Fibroblast of lung (primary cell): ENCODE data around the gene TCP10L. TPM values are rescaled to one million over a fixed set of nuclear protein-coding genes. Genes with fewer than 3 reads are reported as not detected.
A peak's percentile ranks its signal among the peaks of the same experiment; 100 is the strongest.

Experiments used
- DNase-seq, 2 donors: peaks; one replicate each; pipeline versions ENCODE4 v3.0.0 to v3.0.0-alpha.2; 2010; ENCODE audit warnings: low read depth in 2 of 2
- H2AFZ ChIP-seq: 2 replicates; pipeline ENCODE4 v1.5.1; 2012; ENCODE audit warnings: low read length, control low read depth, inconsistent platforms
- H3K27ac ChIP-seq: 2 replicates; pipeline ENCODE4 v1.5.1; 2011; ENCODE audit warnings: low read length, control low read depth; ENCODE audit not compliant: insufficient read depth
- H3K27me3 ChIP-seq: 2 replicates; pipeline ENCODE4 v1.5.1; 2011; ENCODE audit warnings: mild to moderate bottlenecking, low read length; ENCODE audit not compliant: control insufficient read depth, insufficient read depth
- H3K36me3 ChIP-seq: 2 replicates; pipeline ENCODE4 v1.5.1; 2011; ENCODE audit warnings: low read length; ENCODE audit not compliant: control insufficient read depth, insufficient read depth
- H3K4me1 ChIP-seq: 2 replicates; pipeline ENCODE4 v1.5.1; 2011; ENCODE audit warnings: low read length; ENCODE audit not compliant: control insufficient read depth, insufficient read depth; ENCODE audit errors: extremely low read depth
- H3K4me2 ChIP-seq: 2 replicates; pipeline ENCODE4 v1.5.1; 2011; ENCODE audit warnings: low read length, control low read depth; ENCODE audit not compliant: insufficient read depth; ENCODE audit errors: extremely low read depth
- H3K4me3 ChIP-seq, 4 experiments: fragments of 200-600 bp in 1 of 4; sonication (generic) in 1 of 4; replicated peaks in 1 of 4; 2 replicates each; pipeline ENCODE4 v1.5.1; 2011 to 2016; ENCODE audit warnings: low read length in 4 of 4, low read depth in 3 of 4, mild to moderate bottlenecking in 3 of 4, control low read depth in 2 of 4, inconsistent platforms in 1 of 4, mixed read lengths in 1 of 4; ENCODE audit not compliant: insufficient read depth in 1 of 4; ENCODE audit errors: control extremely low read depth in 1 of 4
- H3K79me2 ChIP-seq: 2 replicates; pipeline ENCODE4 v1.5.1; 2012; ENCODE audit warnings: mild to moderate bottlenecking, low read length, inconsistent platforms; ENCODE audit not compliant: control insufficient read depth, insufficient read depth
- H3K9ac ChIP-seq: 2 replicates; pipeline ENCODE4 v1.5.1; 2011; ENCODE audit warnings: mild to moderate bottlenecking, low read length, control low read depth; ENCODE audit not compliant: insufficient read depth
- H3K9me3 ChIP-seq: 2 replicates; pipeline ENCODE4 v1.5.1; 2012; ENCODE audit warnings: low read depth, low read length; ENCODE audit not compliant: control insufficient read depth, insufficient read depth
- H4K20me1 ChIP-seq: 2 replicates; pipeline ENCODE4 v1.5.1; 2011; ENCODE audit warnings: low read length; ENCODE audit not compliant: control insufficient read depth, insufficient read depth; ENCODE audit errors: extremely low read depth
- EZH2 ChIP-seq: IDR thresholded peaks from 2 replicates; pipeline ENCODE4 v1.5.1; 2012; ENCODE audit warnings: low read length, control low read depth, mild to moderate bottlenecking; ENCODE audit errors: missing control alignments
- polyA plus RNA-seq, 2 donors: library from polyadenylated mRNA; depleted of rRNA in 1 of 2; stranded (reverse) in 1 of 2; unstranded in 1 of 2; fragments of >200 nt; gene quantifications; 2 replicates each; pipeline ENCODE4 v1.2.1, GENCODE V29; 2011 to 2012; ENCODE audit warnings: missing spikeins in 1 of 2
- total RNA-seq: library from RNA; depleted of rRNA; stranded (reverse); fragments of >200 nt; gene quantifications from 2 replicates; pipeline ENCODE4 v1.2.1, GENCODE V29; 2014
- TF ChIP-seq, protein P1 (sequence below), 2 donors: IDR thresholded peaks in 1 of 2; conservative IDR thresholded peaks in 1 of 2; 1 replicate in 1 of 2; 2 replicates in 1 of 2; pipeline ENCODE4 v1.5.1; 2011 to 2012; ENCODE audit warnings: low read length in 2 of 2, control low read depth in 1 of 2, inconsistent platforms in 1 of 2, low read depth in 1 of 2, mild to moderate bottlenecking in 1 of 2

The TCP10L gene
- total and polyA plus RNA-seq, 2 donors (not counting 1 experiment from before 2014, with no cell fraction given): 0.24 to 0.83 TPM

DNA sequence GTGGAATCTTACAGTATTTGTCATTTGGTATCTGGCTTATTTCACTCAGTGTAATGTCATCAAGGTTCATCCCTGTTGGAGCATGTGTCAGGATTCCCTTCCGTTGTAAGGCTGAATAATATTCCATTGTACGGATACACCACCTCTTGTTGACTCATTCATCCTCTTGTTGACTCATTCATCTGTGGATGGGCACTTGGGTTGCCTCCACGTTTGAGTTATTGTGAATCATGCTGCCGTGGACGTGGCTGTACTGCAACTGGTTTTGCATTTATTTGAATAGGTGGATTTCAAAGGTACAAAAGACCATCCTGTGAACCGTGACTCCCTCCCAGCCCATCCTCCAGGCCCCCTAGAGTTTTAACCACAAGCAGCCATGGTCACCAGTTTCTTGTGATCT, 11.9 kb upstream of the TCP10L start:
- no peaks in the 10 kb centered on the region for H3K79me2 ChIP-seq
- peaks cover 2% of the 10 kb centered on the region for H3K4me1 ChIP-seq
- no peaks in the 10 kb centered on the region for H3K9me3 ChIP-seq
- H3K4me3 ChIP-seq: no peak overlapping the region
- H3K27me3 ChIP-seq: no peaks in the 10 kb centered on the region
- no peak for TF ChIP-seq EZH2
- TF ChIP-seq, protein P1, sequence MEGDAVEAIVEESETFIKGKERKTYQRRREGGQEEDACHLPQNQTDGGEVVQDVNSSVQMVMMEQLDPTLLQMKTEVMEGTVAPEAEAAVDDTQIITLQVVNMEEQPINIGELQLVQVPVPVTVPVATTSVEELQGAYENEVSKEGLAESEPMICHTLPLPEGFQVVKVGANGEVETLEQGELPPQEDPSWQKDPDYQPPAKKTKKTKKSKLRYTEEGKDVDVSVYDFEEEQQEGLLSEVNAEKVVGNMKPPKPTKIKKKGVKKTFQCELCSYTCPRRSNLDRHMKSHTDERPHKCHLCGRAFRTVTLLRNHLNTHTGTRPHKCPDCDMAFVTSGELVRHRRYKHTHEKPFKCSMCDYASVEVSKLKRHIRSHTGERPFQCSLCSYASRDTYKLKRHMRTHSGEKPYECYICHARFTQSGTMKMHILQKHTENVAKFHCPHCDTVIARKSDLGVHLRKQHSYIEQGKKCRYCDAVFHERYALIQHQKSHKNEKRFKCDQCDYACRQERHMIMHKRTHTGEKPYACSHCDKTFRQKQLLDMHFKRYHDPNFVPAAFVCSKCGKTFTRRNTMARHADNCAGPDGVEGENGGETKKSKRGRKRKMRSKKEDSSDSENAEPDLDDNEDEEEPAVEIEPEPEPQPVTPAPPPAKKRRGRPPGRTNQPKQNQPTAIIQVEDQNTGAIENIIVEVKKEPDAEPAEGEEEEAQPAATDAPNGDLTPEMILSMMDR (conservative IDR thresholded peaks at IDR 0.05 in 1 of 2, IDR thresholded peaks at IDR 0.05 in 1 of 2; ENCODE audit: low read depth in 1 of 2, low read length in 2 of 2): no peak
- H3K4me2 ChIP-seq: no peak overlapping the region
- no peak overlapping the region for H3K27ac ChIP-seq
- peak; percentile 51 to 96 for DNase-seq
- no peak overlapping the region for H3K9ac ChIP-seq
- no peaks in the 10 kb centered on the region for H3K36me3 ChIP-seq
- no peaks in the 10 kb centered on the region for H4K20me1 ChIP-seq
- no peak overlapping the region for H2AFZ ChIP-seq

DNA sequence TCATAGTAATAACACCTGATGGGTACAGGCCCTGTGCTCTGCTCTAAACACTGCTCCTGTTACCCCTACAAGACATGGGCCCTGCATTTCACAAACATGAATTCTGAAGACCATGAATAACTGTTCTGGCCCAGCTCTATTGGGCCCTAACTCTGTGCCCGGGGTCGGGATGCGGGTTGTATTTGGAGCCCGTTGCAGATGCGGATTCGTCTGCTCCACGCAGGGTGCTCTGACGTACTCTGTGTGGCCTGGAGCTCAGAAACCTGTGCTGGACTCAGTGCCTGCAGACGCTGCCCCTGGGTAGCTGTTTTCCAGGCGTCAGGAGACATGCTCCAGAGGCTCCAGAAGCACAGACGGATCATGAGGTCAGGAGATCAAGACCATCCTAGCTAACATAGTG, 10.1 kb upstream of the TCP10L start:
- Histone ChIP-seq H3K79me2 (no peaks in the 10 kb centered on the region), H3K9ac (no peak overlapping the region), H2AFZ (no peak overlapping the region), H3K36me3 (no peaks in the 10 kb centered on the region), H4K20me1 (no peaks in the 10 kb centered on the region), H3K4me2 (no peak overlapping the region), H3K4me3 (no peak overlapping the region), H3K9me3 (no peaks in the 10 kb centered on the region), H3K4me1 (peaks cover 2% of the 10 kb centered on the region), H3K27ac (no peak overlapping the region), H3K27me3 (no peaks in the 10 kb centered on the region)
- no peak for DNase-seq
- TF ChIP-seq, protein P1 (conservative IDR thresholded peaks at IDR 0.05 in 1 of 2, IDR thresholded peaks at IDR 0.05 in 1 of 2; ENCODE audit: low read depth in 1 of 2, low read length in 2 of 2): no peak
- TF ChIP-seq EZH2: no peak

DNA sequence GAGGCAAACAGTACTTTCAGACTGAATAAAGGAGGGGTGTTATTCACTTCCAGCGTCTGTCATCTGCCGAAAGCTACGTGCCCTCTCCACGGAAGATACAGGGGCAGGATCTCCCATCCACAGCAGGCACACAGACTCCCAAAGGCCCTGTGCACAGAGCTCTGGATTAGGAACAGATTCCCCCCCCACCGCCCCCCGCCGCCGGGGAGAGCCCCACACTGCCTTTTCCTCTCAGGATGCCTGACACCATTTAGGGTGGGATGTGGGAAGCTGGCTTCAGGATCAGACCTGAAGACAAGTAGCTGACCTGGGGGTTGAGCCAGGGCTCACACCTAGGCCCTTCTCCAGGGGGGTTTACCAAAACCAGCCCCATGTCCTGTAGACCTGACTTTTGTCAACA, 8.4 kb upstream of the TCP10L start:
- Histone ChIP-seq H3K9me3 (no peaks in the 10 kb centered on the region), H3K27me3 (no peaks in the 10 kb centered on the region), H3K27ac (no peak overlapping the region), H3K79me2 (no peaks in the 10 kb centered on the region), H4K20me1 (no peaks in the 10 kb centered on the region), H3K4me1 (peaks cover 2% of the 10 kb centered on the region), H3K4me3 (no peak overlapping the region), H3K4me2 (no peak overlapping the region), H3K36me3 (no peaks in the 10 kb centered on the region), H2AFZ (no peak overlapping the region), H3K9ac (no peak overlapping the region)
- TF ChIP-seq, protein P1 (conservative IDR thresholded peaks at IDR 0.05 in 1 of 2, IDR thresholded peaks at IDR 0.05 in 1 of 2; ENCODE audit: low read depth in 1 of 2, low read length in 2 of 2): no peak
- TF ChIP-seq EZH2: no peak
- DNase-seq: no peak
